GM23338 (cell line): ENCODE data around the gene JARID2.

Experiments
- CREB1 ChIP-seq: fragments of 250-450 bp; sonication (Bioruptor Pico); IDR thresholded peaks from 2 replicates; pipeline ENCODE4 v1.5.0; 2020; ENCODE audit warnings: low read depth, mild to moderate bottlenecking, moderate library complexity
- CTCF ChIP-seq, 2 experiments: fragments of 200-600 bp in 1 of 2; sonication (generic) in 1 of 2; conservative IDR thresholded peaks; 2 replicates each; pipeline versions ENCODE4 v1.5.1 to v1.6.1; 2016 to 2017; ENCODE audit warnings: antibody characterized with exemption in 2 of 2, low read depth in 2 of 2, mild to moderate bottlenecking in 2 of 2, moderate library complexity in 1 of 2
- ETS1 ChIP-seq: IDR thresholded peaks from 2 replicates; pipeline ENCODE4 v1.6.1; 2016; ENCODE audit warnings: antibody characterized with exemption
- EZH2 ChIP-seq: fragments of 200-600 bp; sonication (generic); IDR thresholded peaks from one replicate; pipeline ENCODE4 v1.8.0; 2017; ENCODE audit warnings: antibody characterized with exemption, mild to moderate bottlenecking, low read depth; ENCODE audit not compliant: unreplicated experiment
- EZH2phosphoT487 ChIP-seq: fragments of 200-600 bp; sonication (generic); IDR thresholded peaks from one replicate; pipeline ENCODE4 v1.8.1; 2018; ENCODE audit warnings: antibody characterized with exemption; ENCODE audit not compliant: unreplicated experiment
- JUNB ChIP-seq: IDR thresholded peaks from one replicate; pipeline ENCODE4 v1.6.1; 2016; ENCODE audit warnings: antibody characterized with exemption; ENCODE audit not compliant: unreplicated experiment
- POLR2AphosphoS5 ChIP-seq: IDR thresholded peaks from 2 replicates; pipeline ENCODE4 v1.6.1; 2016; ENCODE audit warnings: antibody characterized with exemption, low read depth
- REST ChIP-seq: IDR thresholded peaks from one replicate; pipeline ENCODE4 v1.6.1; 2018; ENCODE audit warnings: antibody characterized with exemption; ENCODE audit not compliant: unreplicated experiment

- TF ChIP-seq EZH2 (no peak), CTCF (conservative IDR thresholded peaks at IDR 0.05; ENCODE audit: low read depth in 2 of 2) (no peak), POLR2AphosphoS5 (no peak), CREB1 (CRISPR knock-in tag) (no peak), JUNB (no peak), EZH2phosphoT487 (no peak), REST (no peak), ETS1 (no peak)
Measured at GRCh38 chr6:15386110-15386755, 140.4 kb downstream of the JARID2 start.
